Heart left ventricle (tissue), 13 donors: ENCODE data around the gene PLCL1.

ENCODE experiments used
- CTCF ChIP-seq, 12 donors: fragments of 200-600 bp; sonication (generic) in 4 of 12; IDR thresholded peaks; one replicate each; pipeline versions ENCODE4 v1.5.0 to v1.8.0; 2018 to 2022; ENCODE audit warnings: antibody characterized with exemption in 12 of 12, mild to moderate bottlenecking in 5 of 12
- POLR2A ChIP-seq, 2 donors: fragments of 450-650 bp; IDR thresholded peaks; one replicate each; pipeline ENCODE4 v1.6.1; 2017; ENCODE audit warnings: antibody characterized with exemption in 2 of 2, mild to moderate bottlenecking in 2 of 2, moderate library complexity in 2 of 2
- donor health status: ischemic (EF 13 %, LVEDD 7.1; RV severe dilation, severe dysfunction).
- donor health status: DM: no; HTN: yes; CAD: no.
- donor health status: DM: no; HTN: no; CAD: no.
- donor health status: ischemic (EF 25% LVEDD 6.9; RV normal size, moderate dysfunction).
- donor health status: ischemic (EF 25% LVEDD 5.7; RV mildly dilated, moderate dysfunction).
- donor health status: ischemic (EF 35%, LVEDD 5.7; RV mildly dilated, moderate dysfunction).
- donor health status: nonischemic (EF 11% LVEDD 7.7; RV severe dilation, severe dysfunction).
- donor health status: DM: yes; HTN: yes; CAD: no.
- donor health status: PGD.
- donor health status: ischemic (EF 29% LVEDD 5.4; RV normal size, mild dysfunction).
- donor health status: nonischemic (EF 23%, LVEDD 6.1; RV moderate dilation, normal function).

- TF ChIP-seq POLR2A (IDR thresholded peaks at IDR 0.05), result no peak
- no peak for TF ChIP-seq CTCF (IDR thresholded peaks at IDR 0.05)
These were observed 338.8 kb downstream of the PLCL1 start for GRCh38 chr2:198143156-198143555.
